Left lung (tissue), 10 donors: ENCODE data around the gene CEP295NL. TPM values are rescaled to one million over a fixed set of nuclear protein-coding genes. Genes with fewer than 3 reads are reported as not detected.
"Not testable (repeated sequence)": the region's sequence is repeated elsewhere in the genome, so short reads cannot be mapped to it uniquely, and the experiment has no call there.

ENCODE experiments used
- ATAC-seq: fragments of 200-7000 bp; cut with Tn5 transposase; one replicate; pipeline ENCODE4 v1.9.1; 2020; ENCODE audit warnings: moderate library complexity
- DNase-seq, 4 donors: peaks; one replicate each; pipeline ENCODE4 v3.0.0-alpha.2; 2013 to 2020
- H3K27ac ChIP-seq, 2 donors: fragments of 200-600 bp; sonication (generic) in 1 of 2; one replicate each; pipeline versions ENCODE4 v1.5.0 to v1.8.0; 2020 to 2021
- H3K27me3 ChIP-seq, 2 donors: fragments of 200-600 bp; sonication (generic) in 1 of 2; one replicate each; pipeline versions ENCODE4 v1.5.0 to v1.8.0; 2020 to 2021
- H3K36me3 ChIP-seq, 2 donors: fragments of 200-600 bp; sonication (generic) in 1 of 2; one replicate each; pipeline versions ENCODE4 v1.5.0 to v1.8.0; 2020 to 2021
- H3K4me1 ChIP-seq, 2 donors: fragments of 200-600 bp; one replicate each; pipeline ENCODE4 v1.8.0; 2021
- H3K4me3 ChIP-seq, 2 donors: fragments of 200-600 bp; sonication (generic) in 1 of 2; one replicate each; pipeline versions ENCODE4 v1.5.0 to v1.8.0; 2020 to 2021; ENCODE audit warnings: mild to moderate bottlenecking in 1 of 2
- H3K9me3 ChIP-seq, 2 donors: fragments of 200-600 bp; sonication (generic) in 1 of 2; one replicate each; pipeline versions ENCODE4 v1.5.0 to v1.8.0; 2020 to 2021
- CTCF ChIP-seq, 2 donors: fragments of 200-600 bp; sonication (generic) in 1 of 2; IDR thresholded peaks; one replicate each; pipeline versions ENCODE4 v1.5.0 to v1.8.0; 2021; ENCODE audit warnings: antibody characterized with exemption in 2 of 2
- intact Hi-C, 2 donors: fragments of 100-400 bp; cut with DNase I; formaldehyde crosslinking; loops; one replicate each; pipeline versions ENCODE4 v1.11.2 to v1.14.2; 2022
- polyA plus RNA-seq, 6 donors: library from polyadenylated mRNA; unstranded; fragments of 120-200 nt; gene quantifications; one replicate each; pipeline ENCODE4 v1.2.1, GENCODE V29; 2013; ENCODE audit not compliant: insufficient read length in 6 of 6
- total RNA-seq, 2 donors: library from RNA; stranded (reverse); fragmentation: NEBNext Ultra II Directional; extraction: Animal tissue kit (Norgen Biotek cat#: 25700); gene quantifications; one replicate each; pipeline ENCODE4 v1.2.1, GENCODE V29; 2021
- donor health status: DM: no; HTN: yes; CAD: no.
- donor health status: DM: no; HTN: no; CAD: no.

Gene CEP295NL
- total and polyA plus RNA-seq, 8 donors = 0.37 to 6.6 (median 0.72) TPM

DNA sequence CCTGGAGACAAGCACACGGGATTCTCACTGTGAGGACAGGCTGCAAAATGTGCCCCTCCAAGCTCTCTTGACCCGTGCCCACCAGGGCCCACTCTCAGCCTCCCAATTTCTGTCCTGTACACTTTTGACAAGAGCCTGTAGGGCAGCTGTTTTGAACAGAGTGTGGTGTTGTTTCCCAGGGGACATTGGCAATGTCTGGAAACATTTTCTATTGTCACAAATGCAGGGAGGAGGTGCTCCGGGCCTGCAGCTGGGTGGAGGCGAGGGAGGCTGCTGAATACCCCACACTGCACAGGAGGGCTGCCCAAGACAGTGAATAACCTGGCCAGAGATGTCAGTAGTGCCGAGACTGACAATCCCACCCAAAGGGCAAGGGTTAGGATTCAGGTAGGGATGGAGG is 10.5 kb downstream of the CEP295NL start:
- Histone ChIP-seq H3K27me3 (no peaks in the 10 kb centered on the region), H3K4me3 (no peak overlapping the region), H3K27ac (peak overlapping the region; percentile 7 to 95), H3K4me1 (peaks cover 8 to 87% of the 10 kb centered on the region in 2 donors), H3K36me3 (peaks cover 0 to 1% of the 10 kb centered on the region in 2 donors), H3K9me3 (no peaks in the 10 kb centered on the region)
- intact Hi-C loops = no loop called here
- no peak for DNase-seq
- ATAC-seq = no peak
- TF ChIP-seq CTCF (IDR thresholded peaks at IDR 0.05) = no peak

- Histone ChIP-seq H3K27me3 (no peaks in the 10 kb centered on the region), H3K4me1 (peaks cover 8 to 91% of the 10 kb centered on the region in 2 donors), H3K4me3 (no peak overlapping the region), H3K27ac (peak overlapping the region; percentile 56 to 95), H3K9me3 (no peaks in the 10 kb centered on the region), H3K36me3 (no peaks in the 10 kb centered on the region)
- ATAC-seq (no peak), DNase-seq (no peak)
- TF ChIP-seq CTCF (IDR thresholded peaks at IDR 0.05) = no peak
- intact Hi-C loops = no loop called here
These were observed 10.9 kb downstream of the CEP295NL start for GRCh38 chr17:78892062-78892456.

GRCh38 chr17:78891406-78892061 is 11.5 kb downstream of the CEP295NL start:
- TF ChIP-seq CTCF (IDR thresholded peaks at IDR 0.05) = no peak
- no peaks in the 10 kb centered on the region for H3K9me3 ChIP-seq
- DNase-seq (peak in 1 of 4 donors; percentile 55), ATAC-seq (peak; percentile 45)
- intact Hi-C loops = no loop called here
- H3K27me3 ChIP-seq = no peaks in the 10 kb centered on the region
- H3K27ac ChIP-seq = peak overlapping the region; percentile 56 to 95
- H3K4me3 ChIP-seq = no peak overlapping the region
- H3K4me1 ChIP-seq = peaks cover 8 to 90% of the 10 kb centered on the region in 2 donors
- no peaks in the 10 kb centered on the region for H3K36me3 ChIP-seq

GRCh38 chr17:78890498-78890897 is 12.5 kb downstream of the CEP295NL start:
- H3K27me3 ChIP-seq = no peaks in the 10 kb centered on the region
- H3K4me3 ChIP-seq = no peak overlapping the region
- peaks cover 4 to 90% of the 10 kb centered on the region in 2 donors for H3K4me1 ChIP-seq
- intact Hi-C loops = no loop called here
- ATAC-seq (peak; percentile 77), DNase-seq (peak in 2 of 4 donors; percentile 89 to 95)
- peak overlapping the region; percentile 56 to 95 for H3K27ac ChIP-seq
- no peaks in the 10 kb centered on the region for H3K36me3 ChIP-seq
- H3K9me3 ChIP-seq = no peaks in the 10 kb centered on the region
- no peak for TF ChIP-seq CTCF (IDR thresholded peaks at IDR 0.05)

- H3K36me3 ChIP-seq, H3K4me3 ChIP-seq, DNase-seq, intact Hi-C loops, H3K9me3 ChIP-seq, ATAC-seq, H3K27me3 ChIP-seq: not testable (repeated sequence)
- Histone ChIP-seq H3K27ac (peak overlapping the region; percentile 56 to 95), H3K4me1 (peaks cover under 1 to 90% of the 10 kb centered on the region in 2 donors)
These were observed 12.9 kb downstream of the CEP295NL start for GRCh38 chr17:78890096-78890495.

DNA sequence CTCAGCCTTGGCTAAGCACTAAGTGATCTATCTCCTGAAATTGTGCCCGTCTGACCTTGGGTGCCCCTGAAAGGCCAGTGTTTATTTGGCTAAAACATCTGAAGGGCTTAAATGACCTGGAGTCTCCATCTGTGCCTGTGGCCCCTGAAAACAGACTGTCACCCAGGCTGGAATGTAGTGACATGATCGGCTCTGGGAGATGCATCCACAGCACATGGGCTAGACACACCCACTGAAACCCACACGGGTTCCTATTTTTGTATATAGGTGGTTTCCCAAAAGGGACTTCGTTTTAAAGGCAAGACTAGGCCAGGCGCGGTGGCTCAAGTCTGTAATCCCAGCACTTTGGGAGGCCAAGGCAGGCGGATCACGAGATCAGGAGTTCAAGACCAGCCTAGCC is 13.5 kb downstream of the CEP295NL start:
- intact Hi-C loops = no loop called here
- TF ChIP-seq CTCF (IDR thresholded peaks at IDR 0.05) = no peak
- DNase-seq (no peak), ATAC-seq (peak; percentile 26)
- Histone ChIP-seq H3K9me3 (no peaks in the 10 kb centered on the region), H3K27me3 (no peaks in the 10 kb centered on the region), H3K4me3 (no peak overlapping the region), H3K4me1 (peaks cover 5 to 95% of the 10 kb centered on the region in 2 donors), H3K36me3 (no peaks in the 10 kb centered on the region), H3K27ac (peak overlapping the region; percentile 56 to 95)
